A673 (cell line): ENCODE measurements around the gene CDCP2.

Experiments
- CTCF ChIP-seq: fragments of 300-800, 200-600 bp; sonication (generic); conservative IDR thresholded peaks from 2 replicates; pipeline ENCODE4 v1.5.1; 2017; ENCODE audit warnings: low read depth, mild to moderate bottlenecking, antibody characterized with exemption, low read length, moderate library complexity, mixed read lengths
- EZH2 ChIP-seq: fragments of 200-600 bp; sonication (generic); IDR thresholded peaks from 2 replicates; pipeline ENCODE4 v1.6.1; 2017; ENCODE audit warnings: borderline replicate concordance, low read depth, mild to moderate bottlenecking, mixed read lengths, antibody characterized with exemption, low read length; ENCODE audit not compliant: poor library complexity, severe bottlenecking

- TF ChIP-seq EZH2, result no peak
- no peak for TF ChIP-seq CTCF
Observed at GRCh38 chr1:54122992-54123391, 29.8 kb downstream of the CDCP2 start.
